NCI-H2107 treated with DMSO at 0.1 percent for 48 hours (cell line): ENCODE data around the gene PPFIA1.
"Not testable (repeated sequence)": the region's sequence is repeated elsewhere in the genome, so short reads cannot be mapped to it uniquely, and the experiment has no call there.

ENCODE experiments used
- DNase-seq: peaks from one replicate; lab custom pipeline; 2025; ENCODE audit not compliant: unreplicated experiment; lab: John Stamatoyannopoulos, UW

Gene PPFIA1

GRCh38 chr11:70295166-70295565 lies 24.7 kb downstream of the PPFIA1 start:
- not testable (repeated sequence) for DNase-seq

- DNase-seq = no peak
Measured at GRCh38 chr11:70296681-70297080, 26.2 kb downstream of the PPFIA1 start.

GRCh38 chr11:70297341-70297740 lies 26.9 kb downstream of the PPFIA1 start:
- no peak for DNase-seq

GRCh38 chr11:70298243-70298915 lies 27.9 kb downstream of the PPFIA1 start:
- DNase-seq = no peak

- no peak for DNase-seq
Measured at GRCh38 chr11:70299636-70300035, 29.1 kb downstream of the PPFIA1 start.

- DNase-seq = no peak
Measured at GRCh38 chr11:70301191-70301590, 30.7 kb downstream of the PPFIA1 start.

GRCh38 chr11:70301721-70302418 lies 31.4 kb downstream of the PPFIA1 start:
- no peak for DNase-seq

GRCh38 chr11:70302419-70302752 lies 31.9 kb downstream of the PPFIA1 start:
- no peak for DNase-seq

- DNase-seq = no peak
Measured at GRCh38 chr11:70303070-70303469, 32.6 kb downstream of the PPFIA1 start.

- DNase-seq = no peak
Measured at GRCh38 chr11:70304208-70304603, 33.7 kb downstream of the PPFIA1 start.

- DNase-seq = no peak
Measured at GRCh38 chr11:70305501-70305900, 35.0 kb downstream of the PPFIA1 start.

- no peak for DNase-seq
Measured at GRCh38 chr11:70306586-70307033, 36.1 kb downstream of the PPFIA1 start.

GRCh38 chr11:70307176-70307575 lies 36.7 kb downstream of the PPFIA1 start:
- no peak for DNase-seq

GRCh38 chr11:70311616-70312015 lies 41.1 kb downstream of the PPFIA1 start:
- DNase-seq = no peak

- DNase-seq = no peak
Measured at GRCh38 chr11:70312401-70313357, 42.2 kb downstream of the PPFIA1 start.

GRCh38 chr11:70313945-70314344 lies 43.5 kb downstream of the PPFIA1 start:
- DNase-seq = no peak

- DNase-seq = no peak
Measured at GRCh38 chr11:70314730-70315129, 44.2 kb downstream of the PPFIA1 start.

- DNase-seq = no peak
Measured at GRCh38 chr11:70315716-70316115, 45.2 kb downstream of the PPFIA1 start.

- no peak for DNase-seq
Measured at GRCh38 chr11:70317581-70318305, 47.3 kb downstream of the PPFIA1 start.

GRCh38 chr11:70319396-70320076 lies 49.0 kb downstream of the PPFIA1 start:
- no peak for DNase-seq
